ENCODE measurements around the gene LAMC1.
"Not testable (repeated sequence)": the region's sequence is repeated elsewhere in the genome, so short reads cannot be mapped to it uniquely, and the experiment has no call there.

GRCh38 chr1:183066432-183066831, 43.2 kb downstream of the LAMC1 start:
- not testable (repeated sequence) for TF ChIP-seq CTCF (IDR thresholded peaks at IDR 0.05; ENCODE audit: poor library complexity, severe bottlenecking); MXI1 (conservative IDR thresholded peaks at IDR 0.05; ENCODE audit: poor library complexity, severe bottlenecking)

Measured in neural cell (in vitro differentiated cells).